Measurements from ENCODE around the gene ZNF701.
"Not testable (repeated sequence)": the region's sequence is repeated elsewhere in the genome, so short reads cannot be mapped to it uniquely, and the experiment has no call there.

Gene ZNF701

GRCh38 chr19:52541176-52541575 lies 28.9 kb upstream of the ZNF701 start:
- not testable (repeated sequence) for H2BK5ac ChIP-seq (ENCODE audit: low read length); H3K56ac ChIP-seq (ENCODE audit: low read length); H3K23ac ChIP-seq (ENCODE audit: low read length); H3K18ac ChIP-seq (ENCODE audit: low read length); H3K27me3 ChIP-seq (ENCODE audit: insufficient read depth, low read length, poor library complexity); H3K4me2 ChIP-seq (ENCODE audit: low read length); H3K79me2 ChIP-seq (ENCODE audit: control insufficient read depth, insufficient read depth, low read length); H3K4ac ChIP-seq (ENCODE audit: low read depth, low read length); H2BK120ac ChIP-seq (ENCODE audit: low read depth, low read length); DNase-seq; H4K5ac ChIP-seq (ENCODE audit: low read length); H3K36me3 ChIP-seq (ENCODE audit: control insufficient read depth, insufficient read depth, low read length); H2AK5ac ChIP-seq (ENCODE audit: low read length); H2BK15ac ChIP-seq (replicated peaks; ENCODE audit: low read depth); H3K9ac ChIP-seq (ENCODE audit: low read length); H3K27ac ChIP-seq (ENCODE audit: low read depth, low read length); H3K4me1 ChIP-seq (ENCODE audit: control insufficient read depth, low read depth, low read length); H4K8ac ChIP-seq (ENCODE audit: low read depth, low read length); H3K4me3 ChIP-seq (ENCODE audit: low read length); H3K79me1 ChIP-seq (ENCODE audit: low read length)
- WGBS (ENCODE audit: extremely low coverage, insufficient coverage, low lambda C conversion rate) = no CpG with 5 or more reads among the region's 5 CpGs

GRCh38 chr19:52541608-52542007 lies 28.5 kb upstream of the ZNF701 start:
- no peak overlapping the region for H2BK120ac ChIP-seq (ENCODE audit: low read depth, low read length)
- no peaks in the 10 kb centered on the region for H3K79me2 ChIP-seq (ENCODE audit: control insufficient read depth, insufficient read depth, low read length)
- peaks cover 2% of the 10 kb centered on the region for H3K36me3 ChIP-seq (ENCODE audit: control insufficient read depth, insufficient read depth, low read length)
- no peak overlapping the region for H4K5ac ChIP-seq (ENCODE audit: low read length)
- no peak for DNase-seq
- H3K9ac ChIP-seq (ENCODE audit: low read length) = no peak overlapping the region
- H3K4me2 ChIP-seq (ENCODE audit: low read length) = no peak overlapping the region
- no peak overlapping the region for H3K23ac ChIP-seq (ENCODE audit: low read length)
- H3K27me3 ChIP-seq (ENCODE audit: insufficient read depth, low read length, poor library complexity) = no peaks in the 10 kb centered on the region
- H3K4me1 ChIP-seq (ENCODE audit: control insufficient read depth, low read depth, low read length) = no peaks in the 10 kb centered on the region
- no peak overlapping the region for H3K4me3 ChIP-seq (ENCODE audit: low read length)
- no peaks in the 10 kb centered on the region for H3K79me1 ChIP-seq (ENCODE audit: low read length)
- H4K8ac ChIP-seq (ENCODE audit: low read depth, low read length) = no peak overlapping the region
- no peak overlapping the region for H2BK5ac ChIP-seq (ENCODE audit: low read length)
- no peak overlapping the region for H2AK5ac ChIP-seq (ENCODE audit: low read length)
- WGBS (ENCODE audit: extremely low coverage, insufficient coverage, low lambda C conversion rate) = no CpG with 5 or more reads among the region's 5 CpGs
- H3K27ac ChIP-seq (ENCODE audit: low read depth, low read length) = no peak overlapping the region
- H2BK15ac ChIP-seq (replicated peaks; ENCODE audit: low read depth) = no peak overlapping the region
- no peak overlapping the region for H3K4ac ChIP-seq (ENCODE audit: low read depth, low read length)
- no peak overlapping the region for H3K56ac ChIP-seq (ENCODE audit: low read length)
- H3K18ac ChIP-seq (ENCODE audit: low read length) = no peak overlapping the region

- not testable (repeated sequence) for H3K4me1 ChIP-seq (ENCODE audit: control insufficient read depth, low read depth, low read length); H3K4me3 ChIP-seq (ENCODE audit: low read length); H3K4me2 ChIP-seq (ENCODE audit: low read length); H4K8ac ChIP-seq (ENCODE audit: low read depth, low read length); H2BK5ac ChIP-seq (ENCODE audit: low read length); DNase-seq; H3K27me3 ChIP-seq (ENCODE audit: insufficient read depth, low read length, poor library complexity); H3K4ac ChIP-seq (ENCODE audit: low read depth, low read length); H3K27ac ChIP-seq (ENCODE audit: low read depth, low read length); H3K79me2 ChIP-seq (ENCODE audit: control insufficient read depth, insufficient read depth, low read length); H2AK5ac ChIP-seq (ENCODE audit: low read length); H2BK120ac ChIP-seq (ENCODE audit: low read depth, low read length); H3K79me1 ChIP-seq (ENCODE audit: low read length); H3K18ac ChIP-seq (ENCODE audit: low read length); H4K5ac ChIP-seq (ENCODE audit: low read length); H3K36me3 ChIP-seq (ENCODE audit: control insufficient read depth, insufficient read depth, low read length); H2BK15ac ChIP-seq (replicated peaks; ENCODE audit: low read depth); H3K56ac ChIP-seq (ENCODE audit: low read length); H3K23ac ChIP-seq (ENCODE audit: low read length); H3K9ac ChIP-seq (ENCODE audit: low read length)
- WGBS (ENCODE audit: extremely low coverage, insufficient coverage, low lambda C conversion rate) = no CpG with 5 or more reads among the region's 6 CpGs
Observed at GRCh38 chr19:52542541-52542940, 27.5 kb upstream of the ZNF701 start.

- Histone ChIP-seq H2BK120ac (ENCODE audit: low read depth, low read length) (no peak overlapping the region), H3K79me1 (ENCODE audit: low read length) (no peaks in the 10 kb centered on the region), H3K79me2 (ENCODE audit: control insufficient read depth, insufficient read depth, low read length) (no peaks in the 10 kb centered on the region), H3K56ac (ENCODE audit: low read length) (no peak overlapping the region), H3K27me3 (ENCODE audit: insufficient read depth, low read length, poor library complexity) (no peaks in the 10 kb centered on the region), H3K9ac (ENCODE audit: low read length) (no peak overlapping the region), H2BK15ac (replicated peaks; ENCODE audit: low read depth) (no peak overlapping the region), H2BK5ac (ENCODE audit: low read length) (no peak overlapping the region), H3K18ac (ENCODE audit: low read length) (no peak overlapping the region), H2AK5ac (ENCODE audit: low read length) (no peak overlapping the region), H3K4me1 (ENCODE audit: control insufficient read depth, low read depth, low read length) (no peaks in the 10 kb centered on the region), H4K8ac (ENCODE audit: low read depth, low read length) (no peak overlapping the region), H4K5ac (ENCODE audit: low read length) (no peak overlapping the region), H3K4me2 (ENCODE audit: low read length) (no peak overlapping the region), H3K4me3 (ENCODE audit: low read length) (no peak overlapping the region), H3K4ac (ENCODE audit: low read depth, low read length) (no peak overlapping the region), H3K23ac (ENCODE audit: low read length) (no peak overlapping the region), H3K27ac (ENCODE audit: low read depth, low read length) (no peak overlapping the region), H3K36me3 (ENCODE audit: control insufficient read depth, insufficient read depth, low read length) (peaks cover 2% of the 10 kb centered on the region)
- DNase-seq = no peak
- no CpG with 5 or more reads among the region's 8 CpGs for WGBS (ENCODE audit: extremely low coverage, insufficient coverage, low lambda C conversion rate)
Observed at GRCh38 chr19:52542984-52543664, 27.0 kb upstream of the ZNF701 start.

GRCh38 chr19:52554216-52554971 lies 15.7 kb upstream of the ZNF701 start:
- WGBS (ENCODE audit: extremely low coverage, insufficient coverage, low lambda C conversion rate) = no CpG with 5 or more reads among the region's 15 CpGs
- Histone ChIP-seq H3K4ac (ENCODE audit: low read depth, low read length) (no peak overlapping the region), H3K56ac (ENCODE audit: low read length) (no peak overlapping the region), H3K79me2 (ENCODE audit: control insufficient read depth, insufficient read depth, low read length) (no peaks in the 10 kb centered on the region), H3K36me3 (ENCODE audit: control insufficient read depth, insufficient read depth, low read length) (peaks cover 14% of the 10 kb centered on the region), H2BK5ac (ENCODE audit: low read length) (no peak overlapping the region), H3K4me1 (ENCODE audit: control insufficient read depth, low read depth, low read length) (no peaks in the 10 kb centered on the region), H2AK5ac (ENCODE audit: low read length) (no peak overlapping the region), H3K4me2 (ENCODE audit: low read length) (no peak overlapping the region), H3K27me3 (ENCODE audit: insufficient read depth, low read length, poor library complexity) (no peaks in the 10 kb centered on the region), H2BK120ac (ENCODE audit: low read depth, low read length) (no peak overlapping the region), H3K18ac (ENCODE audit: low read length) (no peak overlapping the region), H3K27ac (ENCODE audit: low read depth, low read length) (no peak overlapping the region), H3K23ac (ENCODE audit: low read length) (no peak overlapping the region), H3K9ac (ENCODE audit: low read length) (no peak overlapping the region), H2BK15ac (replicated peaks; ENCODE audit: low read depth) (no peak overlapping the region), H3K79me1 (ENCODE audit: low read length) (no peaks in the 10 kb centered on the region), H4K5ac (ENCODE audit: low read length) (no peak overlapping the region), H3K4me3 (ENCODE audit: low read length) (peak overlapping the region; percentile 24), H4K8ac (ENCODE audit: low read depth, low read length) (no peak overlapping the region)
- no peak for DNase-seq

All from mesendoderm (in vitro differentiated cells).